Activated T-helper 1 cell treated with Interleukin-2 at 50 U/mL for 16 hours (primary cell): ENCODE data around the gene MB.
A peak's percentile ranks its signal among the peaks of the same experiment; 100 is the strongest.
"Not testable (repeated sequence)": the region's sequence is repeated elsewhere in the genome, so short reads cannot be mapped to it uniquely, and the experiment has no call there.

Experiments used
- DNase-seq: peaks from one replicate; pipeline ENCODE4 v3.0.0-alpha.2; 2020; ENCODE audit warnings: low read depth

The MB gene

GRCh38 chr22:35637254-35637653, 20.1 kb upstream of the MB start:
- no peak for DNase-seq

- no peak for DNase-seq
Measured at GRCh38 chr22:35634943-35635540, 17.9 kb upstream of the MB start.

GRCh38 chr22:35634015-35634414, 16.9 kb upstream of the MB start:
- no peak for DNase-seq

GRCh38 chr22:35633520-35633919, 16.4 kb upstream of the MB start:
- no peak for DNase-seq

- no peak for DNase-seq
Measured at GRCh38 chr22:35632935-35633334, 15.8 kb upstream of the MB start.

GRCh38 chr22:35631597-35631996, 14.5 kb upstream of the MB start:
- no peak for DNase-seq

GRCh38 chr22:35630891-35631290, 13.8 kb upstream of the MB start:
- no peak for DNase-seq

GRCh38 chr22:35630387-35630793, 13.3 kb upstream of the MB start:
- DNase-seq, result no peak

- peak; percentile 14 for DNase-seq
Measured at GRCh38 chr22:35629406-35630216, 12.5 kb upstream of the MB start.

GRCh38 chr22:35628732-35629131, 11.6 kb upstream of the MB start:
- no peak for DNase-seq

- DNase-seq, result peak; percentile 19
Measured at GRCh38 chr22:35627267-35628041, 10.3 kb upstream of the MB start.

- no peak for DNase-seq
Measured at GRCh38 chr22:35625763-35626432, 8.8 kb upstream of the MB start.

- DNase-seq, result no peak
Measured at GRCh38 chr22:35624547-35624946, 7.4 kb upstream of the MB start.

GRCh38 chr22:35623885-35624284, 6.8 kb upstream of the MB start:
- DNase-seq, result not testable (repeated sequence)

- no peak for DNase-seq
Measured at GRCh38 chr22:35622191-35622913, 5.2 kb upstream of the MB start.

GRCh38 chr22:35621451-35621850, 4.3 kb upstream of the MB start:
- no peak for DNase-seq

- DNase-seq, result no peak
Measured at GRCh38 chr22:35620624-35621251, 3.6 kb upstream of the MB start.

GRCh38 chr22:35619336-35620094, 2.4 kb upstream of the MB start:
- DNase-seq, result no peak

GRCh38 chr22:35618427-35619223, 1.5 kb upstream of the MB start:
- DNase-seq, result no peak

GRCh38 chr22:35616043-35616442, 1.1 kb downstream of the MB start:
- no peak for DNase-seq
